Measurements from ENCODE around the gene ATL3.

Gene ATL3

DNA sequence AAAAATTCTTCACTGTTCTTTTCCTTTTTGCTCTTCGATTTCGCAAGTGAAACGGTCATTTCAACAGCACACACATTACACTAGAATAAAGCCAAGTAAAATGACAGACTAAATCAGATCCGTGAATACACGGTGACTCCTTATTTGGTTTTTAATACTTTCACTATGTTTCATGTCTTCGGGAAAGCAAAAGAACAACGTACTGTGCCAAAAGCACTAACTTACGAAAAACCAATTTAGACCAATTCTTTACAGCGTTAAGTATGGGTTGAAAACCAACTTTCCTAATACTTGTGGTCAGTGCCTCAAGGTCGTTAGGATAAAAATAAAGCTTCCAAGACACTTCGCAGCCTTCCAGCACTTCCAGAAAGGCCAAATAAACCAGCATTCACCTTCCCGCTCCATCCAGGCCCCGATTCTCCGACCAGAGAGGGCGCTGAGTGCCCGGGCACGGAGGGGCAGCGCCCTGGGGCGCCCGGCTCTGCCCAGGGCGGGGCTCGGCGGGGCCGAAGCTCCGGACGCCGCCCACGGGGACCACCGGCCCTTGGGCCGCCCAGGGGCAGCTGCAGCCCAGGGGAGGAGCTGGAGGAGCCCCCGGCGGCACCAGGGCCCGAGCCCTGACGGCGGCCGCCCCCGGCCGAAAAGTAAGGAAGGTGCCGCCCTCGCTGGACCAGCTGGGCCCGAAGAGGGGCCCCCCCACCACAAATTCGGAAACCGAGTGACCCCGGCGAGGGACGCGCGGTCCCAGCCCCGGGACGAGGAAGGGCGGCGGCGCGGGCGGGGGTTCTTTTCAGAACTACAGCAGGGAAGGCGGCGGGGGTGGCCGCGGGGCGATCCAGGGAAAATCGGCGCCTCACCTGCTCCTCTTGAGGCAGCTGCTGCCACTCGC lies 499 bp downstream of the ATL3 start:
- Histone ChIP-seq H3F3A (ENCODE audit: insufficient read depth, low read length) (no peaks in the 10 kb centered on the region), H3K4me1 (ENCODE audit: insufficient read depth, low read length, severe bottlenecking) (peaks cover 19% of the 10 kb centered on the region)

DNA sequence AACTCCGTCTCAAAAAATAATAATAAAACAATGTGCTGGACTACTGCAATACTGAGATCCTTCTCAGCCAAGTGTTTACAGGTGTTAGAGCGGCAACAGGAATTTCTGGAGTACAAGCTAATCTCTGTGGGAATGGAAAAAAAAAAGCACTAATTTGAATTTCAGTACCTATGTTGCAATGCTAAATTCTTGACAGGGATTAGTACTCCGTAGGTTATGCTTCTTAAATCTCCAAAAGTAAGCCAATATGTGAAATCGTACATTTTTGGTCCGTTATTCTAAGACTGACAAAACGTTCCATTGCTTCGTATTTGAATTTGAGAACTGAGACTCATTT lies 1.1 kb downstream of the ATL3 start:
- Histone ChIP-seq H3K27ac (ENCODE audit: low read depth, low read length, poor library complexity, severe bottlenecking) (peak overlapping the region; percentile 21), H3K79me2 (ENCODE audit: insufficient read depth, low read length) (peaks cover 12% of the 10 kb centered on the region; the same call in 1 of the 2 replicates)

More for the DNA sequence above, 499 bp downstream of the ATL3 start:
- peak overlapping the region; percentile 33 for H3K27ac ChIP-seq (ENCODE audit: low read depth, low read length, poor library complexity, severe bottlenecking)
- no peak overlapping the region for H2AFZ ChIP-seq (ENCODE audit: low read length)
- H3K4me2 ChIP-seq (ENCODE audit: low read length), result peak overlapping the region; percentile 77
- H3K79me2 ChIP-seq (ENCODE audit: insufficient read depth, low read length), result peaks cover 12% of the 10 kb centered on the region; the same call in 1 of the 2 replicates
- H3K9me3 ChIP-seq (ENCODE audit: low read length), result no peaks in the 10 kb centered on the region
- H3K27me3 ChIP-seq (ENCODE audit: insufficient read depth, low read length), result no peaks in the 10 kb centered on the region
- H4K20me1 ChIP-seq (ENCODE audit: insufficient read depth, low read length), result no peaks in the 10 kb centered on the region
- H3K9me2 ChIP-seq (ENCODE audit: low read depth, low read length), result no peaks in the 10 kb centered on the region
- H3K9ac ChIP-seq (ENCODE audit: low read length), result peak overlapping the region; percentile 74
- peak overlapping the region; percentile 71 for H3K4me3 ChIP-seq (ENCODE audit: low read depth, low read length, poor library complexity, severe bottlenecking)
- H3K36me3 ChIP-seq (ENCODE audit: insufficient read depth, low read length), result no peaks in the 10 kb centered on the region
- no peak for TF ChIP-seq EZH2 (IDR thresholded peaks at IDR 0.05; ENCODE audit: borderline replicate concordance, low read length)
- TF ChIP-seq, protein P1, sequence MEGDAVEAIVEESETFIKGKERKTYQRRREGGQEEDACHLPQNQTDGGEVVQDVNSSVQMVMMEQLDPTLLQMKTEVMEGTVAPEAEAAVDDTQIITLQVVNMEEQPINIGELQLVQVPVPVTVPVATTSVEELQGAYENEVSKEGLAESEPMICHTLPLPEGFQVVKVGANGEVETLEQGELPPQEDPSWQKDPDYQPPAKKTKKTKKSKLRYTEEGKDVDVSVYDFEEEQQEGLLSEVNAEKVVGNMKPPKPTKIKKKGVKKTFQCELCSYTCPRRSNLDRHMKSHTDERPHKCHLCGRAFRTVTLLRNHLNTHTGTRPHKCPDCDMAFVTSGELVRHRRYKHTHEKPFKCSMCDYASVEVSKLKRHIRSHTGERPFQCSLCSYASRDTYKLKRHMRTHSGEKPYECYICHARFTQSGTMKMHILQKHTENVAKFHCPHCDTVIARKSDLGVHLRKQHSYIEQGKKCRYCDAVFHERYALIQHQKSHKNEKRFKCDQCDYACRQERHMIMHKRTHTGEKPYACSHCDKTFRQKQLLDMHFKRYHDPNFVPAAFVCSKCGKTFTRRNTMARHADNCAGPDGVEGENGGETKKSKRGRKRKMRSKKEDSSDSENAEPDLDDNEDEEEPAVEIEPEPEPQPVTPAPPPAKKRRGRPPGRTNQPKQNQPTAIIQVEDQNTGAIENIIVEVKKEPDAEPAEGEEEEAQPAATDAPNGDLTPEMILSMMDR (IDR thresholded peaks at IDR 0.05; ENCODE audit: low read length), result peak; percentile 55

DNA sequence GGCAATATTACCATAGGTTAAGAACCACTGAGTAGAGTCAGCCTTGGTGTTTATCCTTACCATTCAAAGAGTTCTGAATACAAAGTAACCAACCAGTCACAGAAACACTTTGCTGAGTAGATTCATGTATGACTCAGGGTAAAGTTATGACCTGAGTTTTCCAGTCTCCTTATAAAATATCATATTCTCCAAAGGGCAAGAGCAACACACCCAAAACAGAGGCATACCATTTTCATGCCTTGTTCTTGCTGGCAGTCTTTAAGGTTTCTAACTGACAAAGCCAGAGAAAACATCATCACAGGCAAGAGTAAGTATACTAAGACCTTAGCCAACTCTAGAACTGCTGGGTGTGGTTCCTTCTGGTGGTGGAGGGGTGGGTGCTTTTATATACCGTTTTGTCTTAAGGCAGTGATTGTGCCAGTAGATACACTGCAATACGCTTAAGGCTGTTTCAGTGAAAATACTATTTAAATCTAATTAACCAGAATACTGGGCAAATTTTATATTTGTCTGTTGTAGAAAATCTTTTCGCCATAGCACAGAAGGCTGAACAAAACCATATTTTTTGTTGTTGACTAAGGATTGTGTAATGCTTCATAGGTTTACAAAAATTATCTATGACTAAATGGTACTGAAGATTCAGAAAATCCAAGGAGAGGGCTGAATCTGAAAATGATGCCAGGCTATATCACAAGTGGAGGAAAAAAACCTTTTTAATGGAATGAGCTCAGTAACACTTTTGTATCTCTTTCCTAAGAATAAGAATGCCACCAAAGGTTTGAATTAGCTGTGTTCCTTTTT lies 3.0 kb downstream of the ATL3 start:
- no peaks in the 10 kb centered on the region for H3K9me2 ChIP-seq (ENCODE audit: low read depth, low read length)

More for the DNA sequence above, 1.1 kb downstream of the ATL3 start:
- no peaks in the 10 kb centered on the region for H3K36me3 ChIP-seq (ENCODE audit: insufficient read depth, low read length)
- peaks cover 19% of the 10 kb centered on the region for H3K4me1 ChIP-seq (ENCODE audit: insufficient read depth, low read length, severe bottlenecking)
- peak overlapping the region; percentile 74 for H3K9ac ChIP-seq (ENCODE audit: low read length)
- H3K27me3 ChIP-seq (ENCODE audit: insufficient read depth, low read length), result no peaks in the 10 kb centered on the region
- no peaks in the 10 kb centered on the region for H4K20me1 ChIP-seq (ENCODE audit: insufficient read depth, low read length)
- H3K4me3 ChIP-seq (ENCODE audit: low read depth, low read length, poor library complexity, severe bottlenecking), result peak overlapping the region; percentile 71
- no peak for TF ChIP-seq EZH2 (IDR thresholded peaks at IDR 0.05; ENCODE audit: borderline replicate concordance, low read length)
- peak overlapping the region; percentile 77 for H3K4me2 ChIP-seq (ENCODE audit: low read length)
- H3F3A ChIP-seq (ENCODE audit: insufficient read depth, low read length), result no peaks in the 10 kb centered on the region
- H3K9me2 ChIP-seq (ENCODE audit: low read depth, low read length), result no peaks in the 10 kb centered on the region
- H3K9me3 ChIP-seq (ENCODE audit: low read length), result no peaks in the 10 kb centered on the region
- H2AFZ ChIP-seq (ENCODE audit: low read length), result no peak overlapping the region

More for the DNA sequence above, 3.0 kb downstream of the ATL3 start:
- Histone ChIP-seq H3F3A (ENCODE audit: insufficient read depth, low read length) (no peaks in the 10 kb centered on the region), H3K9ac (ENCODE audit: low read length) (no peak overlapping the region), H3K27me3 (ENCODE audit: insufficient read depth, low read length) (no peaks in the 10 kb centered on the region), H3K79me2 (ENCODE audit: insufficient read depth, low read length) (peaks cover 20% of the 10 kb centered on the region; the same call in 1 of the 2 replicates), H3K27ac (ENCODE audit: low read depth, low read length, poor library complexity, severe bottlenecking) (no peak overlapping the region), H2AFZ (ENCODE audit: low read length) (no peak overlapping the region), H3K36me3 (ENCODE audit: insufficient read depth, low read length) (no peaks in the 10 kb centered on the region), H3K9me3 (ENCODE audit: low read length) (no peaks in the 10 kb centered on the region), H3K4me3 (ENCODE audit: low read depth, low read length, poor library complexity, severe bottlenecking) (no peak overlapping the region), H3K4me1 (ENCODE audit: insufficient read depth, low read length, severe bottlenecking) (peaks cover 19% of the 10 kb centered on the region), H4K20me1 (ENCODE audit: insufficient read depth, low read length) (no peaks in the 10 kb centered on the region), H3K4me2 (ENCODE audit: low read length) (no peak overlapping the region)
- TF ChIP-seq, protein P1 (IDR thresholded peaks at IDR 0.05; ENCODE audit: low read length), result no peak
- no peak for TF ChIP-seq EZH2 (IDR thresholded peaks at IDR 0.05; ENCODE audit: borderline replicate concordance, low read length)

Data from OCI-LY1 (cell line).